A549 treated with Hydrocortisone at 1 μM for 4 hours (cell line): ENCODE data around the gene TPK1. TPM values are rescaled to one million over a fixed set of nuclear protein-coding genes. Genes with fewer than 3 reads are reported as not detected.

ENCODE experiments used
- total RNA-seq: library from RNA; stranded (reverse); fragments of 200-300 nt; extraction: Qiagen RNA extraction; gene quantifications from 5 replicates; pipeline ENCODE4 v1.2.3, GENCODE V29; 2022

TPK1 gene
- 2.3 to 3.6 TPM (median 3.1 TPM) in 5 replicates for total RNA-seq

DNA sequence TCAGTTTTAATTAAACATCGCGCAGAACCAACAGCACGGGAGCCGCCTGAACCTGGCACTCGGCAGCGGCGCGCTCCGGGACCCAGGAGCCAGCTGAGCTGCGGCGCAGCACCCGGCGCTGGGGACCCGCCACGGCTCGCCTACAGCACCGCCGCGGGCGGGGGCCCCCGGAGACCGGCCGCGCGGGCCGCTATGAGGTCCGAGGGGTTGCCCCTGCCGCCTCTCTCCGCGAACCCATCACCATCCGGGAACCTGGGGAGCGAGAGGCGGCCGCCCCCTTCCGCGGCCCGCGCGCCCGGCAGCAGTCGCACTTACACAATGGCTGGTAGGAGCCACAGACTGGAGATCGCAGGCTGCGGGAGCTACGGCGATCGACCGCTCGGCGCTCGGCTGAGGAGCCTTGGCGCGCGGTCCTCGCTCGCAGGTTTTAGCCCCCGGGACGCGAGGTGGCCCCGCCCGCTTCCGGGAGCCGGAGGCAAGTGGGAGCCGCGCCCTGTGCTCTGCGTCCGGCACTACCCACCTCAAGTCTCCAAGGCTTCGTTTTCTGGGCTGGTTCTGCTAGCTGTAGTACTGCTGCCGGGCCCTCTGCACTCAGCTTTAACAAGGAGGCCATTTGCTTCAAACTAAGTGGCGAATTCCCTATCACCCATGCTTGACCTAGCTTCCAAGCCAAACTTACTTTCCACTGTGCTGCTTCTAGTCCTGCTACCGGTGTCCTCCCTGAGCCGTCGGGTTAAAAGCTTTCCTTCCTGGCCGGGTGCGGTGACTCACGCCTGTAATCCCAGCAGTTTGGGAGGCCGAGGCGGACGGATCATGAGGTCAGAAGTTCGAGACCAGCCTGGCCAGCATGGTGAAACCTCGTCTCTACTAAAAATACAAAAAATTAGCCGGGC lies at the start of gene TPK1:
Gene TPK1, minus strand, starts transcription at position 402 of the 893 bp plus-strand sequence. CDS start 451 bp downstream, outside the sequence.

DNA sequence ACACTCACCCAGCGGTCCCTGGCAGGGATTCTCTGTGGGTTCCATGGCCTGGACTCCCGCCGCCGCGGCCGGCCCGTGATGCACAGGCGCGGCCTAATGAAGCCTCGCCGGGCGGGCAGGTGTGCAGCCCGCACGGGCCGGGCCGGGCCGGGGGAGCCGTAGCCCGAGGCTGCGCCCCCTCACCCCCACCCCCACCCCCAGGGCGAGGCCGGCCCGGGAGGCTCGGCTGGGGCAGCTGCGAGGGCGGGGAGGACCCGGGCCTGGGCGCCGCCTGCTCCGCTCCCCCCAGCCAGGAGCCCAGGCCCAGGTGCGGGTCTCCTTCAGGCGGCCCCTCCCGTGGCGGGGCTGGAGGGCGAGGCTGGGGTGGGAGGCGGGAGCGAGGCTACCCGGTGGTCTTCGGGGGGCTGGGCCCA lies 432.2 kb downstream of the TPK1 start, which contains the start of gene NOBOX:
Gene NOBOX, minus strand, starts transcription at position 45 of the 413 bp plus-strand sequence.

